AG08395 (cell line): ENCODE measurements around the gene ZIC5.
"Not testable (repeated sequence)": the region's sequence is repeated elsewhere in the genome, so short reads cannot be mapped to it uniquely, and the experiment has no call there.

Experiments used
- DNase-seq: peaks from one replicate; pipeline ENCODE4 v3.0.0; 2012; ENCODE audit warnings: mixed read lengths, low spot score

Gene ZIC5

DNA sequence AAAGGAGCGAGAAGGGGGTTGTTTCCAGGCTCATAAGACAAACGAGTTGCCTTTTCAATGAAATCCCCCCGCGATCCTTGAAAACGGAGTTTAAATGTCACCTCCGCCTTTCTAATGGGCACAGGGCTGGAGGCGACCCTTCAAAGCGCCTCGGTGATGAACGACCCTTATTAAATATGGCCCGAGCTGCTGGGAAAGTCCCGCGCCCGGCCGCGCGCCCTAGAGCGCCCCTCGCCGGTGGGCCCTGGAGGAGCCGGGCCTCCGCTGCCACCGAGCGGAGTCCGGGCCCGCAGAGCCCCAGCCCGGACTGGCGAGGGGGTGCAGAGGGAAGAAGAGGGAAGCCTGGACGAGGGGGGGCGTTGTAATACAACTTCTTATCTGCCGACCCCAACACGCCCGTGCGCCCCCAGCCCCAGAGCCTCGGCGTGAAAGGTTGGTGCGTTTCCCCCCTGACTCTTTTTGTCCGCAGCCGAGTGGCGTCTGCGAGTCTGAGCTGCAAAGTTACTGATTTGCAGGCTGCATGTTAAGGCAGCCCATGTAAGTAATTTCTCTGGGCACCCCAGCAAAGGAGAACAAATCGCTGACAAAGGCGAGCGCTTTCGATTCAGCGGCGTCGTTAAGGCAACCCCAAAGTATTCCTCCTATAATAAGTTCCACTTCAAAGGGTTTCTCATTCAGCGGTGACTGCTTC lies 11.9 kb downstream of the ZIC5 start:
- DNase-seq: no peak

DNA sequence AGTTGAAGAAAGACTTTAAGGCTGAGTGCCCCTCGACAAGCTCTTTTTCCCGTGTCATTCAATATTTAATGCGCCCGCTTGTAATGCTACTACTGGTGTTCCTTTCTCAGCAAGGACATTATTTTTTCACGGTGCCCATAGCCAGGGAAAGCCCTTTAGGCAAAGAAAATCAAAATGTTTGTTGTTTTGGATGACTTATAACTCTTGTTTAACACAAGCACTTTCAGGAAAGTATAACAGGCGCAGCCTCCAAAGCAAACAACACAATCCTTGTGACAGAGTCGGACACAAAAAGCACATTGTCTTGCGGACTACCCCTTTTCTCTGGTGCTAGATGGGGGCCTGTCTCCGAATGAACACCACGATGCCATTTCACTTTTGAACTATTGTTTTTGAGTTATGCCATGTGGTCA lies 12.4 kb downstream of the ZIC5 start:
- no peak for DNase-seq

DNA sequence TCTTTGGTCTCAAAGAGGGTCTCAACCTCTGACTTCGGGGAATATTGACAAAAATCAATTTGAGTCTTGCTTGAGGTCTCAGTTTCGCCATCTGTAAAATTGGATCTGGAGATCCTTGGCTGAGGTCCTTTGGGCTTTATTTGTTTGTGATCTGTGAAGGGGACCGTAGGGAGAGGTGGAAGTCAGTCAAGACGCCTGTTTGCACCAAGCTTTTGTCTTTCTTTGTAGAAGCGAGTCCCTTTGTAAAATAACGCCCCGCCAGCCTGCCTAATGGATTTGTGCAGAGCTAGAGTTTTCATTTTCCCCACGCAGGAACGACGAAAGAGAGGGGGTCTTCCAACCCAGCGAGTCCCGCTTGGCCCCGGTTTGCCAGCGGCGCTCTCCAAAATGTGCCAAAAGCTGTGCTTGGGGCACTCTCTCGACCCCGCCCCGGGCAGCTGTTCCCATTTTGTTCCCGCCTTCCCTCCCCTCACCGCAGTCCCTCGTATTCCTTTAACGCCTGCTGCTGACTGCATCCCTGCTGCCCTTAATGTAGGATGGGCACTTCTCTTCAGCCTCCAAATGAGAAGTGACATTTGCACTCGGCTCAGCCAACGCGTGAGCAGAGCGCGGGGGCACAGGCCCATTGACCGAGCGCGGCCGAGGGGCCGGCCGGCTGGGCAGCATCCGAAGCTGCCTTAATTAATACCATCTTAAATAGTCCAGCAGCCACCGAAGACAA lies 13.0 kb downstream of the ZIC5 start:
- no peak for DNase-seq

DNA sequence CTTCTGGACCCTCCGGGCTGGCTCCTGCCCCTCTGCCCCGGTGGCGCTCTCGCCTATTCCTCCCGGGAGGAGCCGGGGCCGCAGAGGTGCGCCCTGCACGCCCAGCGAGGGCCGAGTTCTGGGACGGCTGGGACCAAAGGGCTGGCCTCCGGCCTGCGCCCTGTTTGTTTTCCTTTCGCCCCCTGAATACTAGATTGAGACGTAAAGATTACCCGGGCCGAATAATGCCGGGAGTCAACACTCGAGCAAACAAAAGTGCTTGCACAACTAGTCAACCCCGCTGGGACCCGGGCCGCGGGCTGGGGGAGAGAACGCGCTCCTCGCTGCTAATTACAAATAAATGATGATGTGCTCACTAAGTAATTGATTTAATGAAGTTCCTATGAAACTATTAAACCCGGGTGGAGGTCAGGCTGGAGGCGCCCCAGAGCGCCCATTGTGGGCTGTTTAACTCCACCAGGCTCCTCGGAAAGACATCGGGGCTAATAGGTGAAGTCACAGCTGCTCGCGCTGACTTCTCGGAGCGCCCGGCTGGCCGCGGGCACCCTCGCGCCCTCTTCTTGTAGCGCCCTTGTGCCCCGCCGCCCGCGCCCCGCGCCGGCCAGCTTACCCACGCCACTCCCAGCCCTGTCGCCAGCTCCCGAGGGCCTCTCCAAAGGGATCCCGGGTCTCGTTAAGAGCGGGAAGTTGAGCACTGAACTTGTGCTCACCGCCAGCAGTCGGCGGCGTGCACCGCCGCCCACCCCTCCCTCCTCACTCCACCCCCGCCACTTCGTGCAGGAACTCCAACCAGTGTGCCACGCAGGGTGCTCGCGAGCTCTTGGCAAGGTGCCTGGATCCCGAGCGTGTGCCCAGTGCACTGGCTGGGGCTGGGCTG lies 14.9 kb downstream of the ZIC5 start:
- no peak for DNase-seq

DNA sequence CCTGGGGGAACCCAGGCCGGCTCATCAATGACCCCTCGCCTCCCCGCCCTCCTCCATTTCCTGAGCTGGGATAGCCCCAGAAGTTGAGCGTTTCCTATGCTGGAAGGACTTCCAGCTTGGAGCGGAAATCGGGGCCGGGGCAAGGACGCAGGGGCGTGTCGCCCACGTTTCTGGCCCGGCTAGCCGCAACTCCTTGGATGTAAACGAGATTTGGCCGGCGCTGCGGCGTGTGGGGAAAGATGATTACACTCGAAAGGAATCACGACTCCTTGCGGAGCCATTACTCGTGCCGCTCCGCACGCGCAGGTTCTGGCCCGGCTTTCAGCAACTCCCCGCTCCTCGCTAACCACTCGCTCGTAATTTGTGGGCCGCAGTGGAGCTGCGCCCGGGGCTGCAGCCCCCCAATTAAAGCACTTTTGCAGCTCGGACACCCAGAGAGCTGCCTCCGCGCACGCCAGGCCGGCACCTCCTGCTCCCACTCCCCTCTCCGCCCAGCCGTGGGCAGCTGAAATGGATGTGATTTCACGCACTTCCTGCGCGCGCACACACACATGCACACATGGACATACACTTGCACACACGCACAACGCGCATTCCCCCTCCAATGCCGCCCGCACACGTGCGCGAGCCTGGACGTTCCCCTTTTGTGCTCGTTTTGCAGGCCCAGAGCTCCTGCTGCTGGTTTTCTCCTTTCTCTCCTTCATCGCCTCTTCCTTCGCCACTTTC lies 15.7 kb downstream of the ZIC5 start:
- DNase-seq: peak; percentile 49

DNA sequence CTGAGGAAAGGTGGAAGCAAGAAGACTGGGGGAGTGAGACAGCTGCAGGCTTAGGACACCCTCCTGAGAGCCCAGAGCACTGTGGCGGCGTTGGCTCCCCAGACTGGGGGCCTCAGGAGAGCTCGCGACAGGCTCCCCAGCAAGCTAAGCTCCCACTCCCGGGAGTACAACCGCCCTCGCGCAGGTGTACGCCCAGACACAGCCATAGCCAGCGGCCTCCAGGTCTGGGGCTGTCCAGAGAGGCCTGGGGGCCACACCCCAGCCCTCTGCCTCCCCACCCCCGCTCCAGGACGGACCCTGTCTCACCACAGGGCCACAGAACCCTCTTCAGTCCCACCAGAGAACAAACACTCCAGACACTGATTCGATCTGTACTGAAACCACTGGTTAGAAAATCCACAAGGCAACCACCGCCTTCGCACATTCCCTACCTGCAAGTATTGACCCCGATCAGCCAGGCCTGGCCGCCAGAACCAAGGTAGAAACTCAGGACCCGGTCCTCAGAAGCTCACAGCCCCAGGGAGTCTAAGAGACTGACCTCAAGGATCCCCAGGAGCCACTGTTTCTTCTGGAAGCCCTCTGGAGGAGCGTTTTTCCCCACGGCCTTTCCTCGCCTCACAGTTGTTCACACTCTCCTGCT lies 16.3 kb downstream of the ZIC5 start:
- DNase-seq: no peak

DNA sequence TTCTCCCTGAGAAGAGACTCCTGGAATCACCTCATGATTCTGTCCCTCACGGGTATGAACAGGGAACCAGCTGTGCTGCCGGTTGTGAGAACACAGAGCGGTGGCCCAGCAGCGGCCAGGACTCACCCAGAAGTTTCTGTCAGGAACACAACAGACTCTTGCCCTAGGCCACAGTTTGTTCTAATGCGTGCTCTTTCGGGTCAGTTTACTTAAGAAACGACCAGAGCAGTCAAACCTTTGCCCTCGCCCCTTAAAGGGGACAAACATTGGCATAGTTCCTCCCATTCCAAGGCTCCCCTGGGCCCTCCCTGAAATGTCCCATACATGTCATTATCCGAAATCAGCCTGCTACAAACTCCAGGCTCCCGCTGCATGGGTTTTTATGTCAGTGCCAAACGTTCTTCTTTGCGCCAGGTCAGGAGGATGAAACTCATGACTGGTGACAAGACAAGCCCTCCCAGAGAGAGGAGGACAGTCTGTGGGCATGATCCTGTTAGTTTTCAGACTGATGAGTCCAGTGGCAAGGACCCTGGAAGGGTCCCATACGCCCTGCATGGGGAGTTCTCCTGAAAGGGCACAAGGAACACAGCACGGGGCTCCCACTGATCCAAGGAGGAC lies 18.3 kb downstream of the ZIC5 start:
- no peak for DNase-seq

DNA sequence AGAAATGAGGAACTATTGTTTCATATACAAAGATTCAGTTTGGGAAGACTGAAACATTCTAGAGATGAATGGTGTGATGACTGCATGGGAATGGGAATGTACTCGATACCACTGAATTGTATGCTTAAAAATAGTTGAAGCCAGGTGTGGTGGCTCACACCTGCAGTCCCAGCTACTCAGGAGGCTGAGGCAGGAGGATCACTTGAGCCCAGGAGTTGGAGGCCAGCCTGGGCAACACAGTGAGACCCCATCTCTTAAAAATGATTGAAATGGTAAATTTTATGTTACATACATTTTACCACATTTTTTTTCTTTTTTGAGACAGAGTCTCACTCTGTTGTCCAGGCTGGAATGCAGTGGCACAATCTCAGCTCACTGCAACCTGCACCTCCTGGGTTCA lies 19.9 kb downstream of the ZIC5 start:
- not testable (repeated sequence) for DNase-seq

DNA sequence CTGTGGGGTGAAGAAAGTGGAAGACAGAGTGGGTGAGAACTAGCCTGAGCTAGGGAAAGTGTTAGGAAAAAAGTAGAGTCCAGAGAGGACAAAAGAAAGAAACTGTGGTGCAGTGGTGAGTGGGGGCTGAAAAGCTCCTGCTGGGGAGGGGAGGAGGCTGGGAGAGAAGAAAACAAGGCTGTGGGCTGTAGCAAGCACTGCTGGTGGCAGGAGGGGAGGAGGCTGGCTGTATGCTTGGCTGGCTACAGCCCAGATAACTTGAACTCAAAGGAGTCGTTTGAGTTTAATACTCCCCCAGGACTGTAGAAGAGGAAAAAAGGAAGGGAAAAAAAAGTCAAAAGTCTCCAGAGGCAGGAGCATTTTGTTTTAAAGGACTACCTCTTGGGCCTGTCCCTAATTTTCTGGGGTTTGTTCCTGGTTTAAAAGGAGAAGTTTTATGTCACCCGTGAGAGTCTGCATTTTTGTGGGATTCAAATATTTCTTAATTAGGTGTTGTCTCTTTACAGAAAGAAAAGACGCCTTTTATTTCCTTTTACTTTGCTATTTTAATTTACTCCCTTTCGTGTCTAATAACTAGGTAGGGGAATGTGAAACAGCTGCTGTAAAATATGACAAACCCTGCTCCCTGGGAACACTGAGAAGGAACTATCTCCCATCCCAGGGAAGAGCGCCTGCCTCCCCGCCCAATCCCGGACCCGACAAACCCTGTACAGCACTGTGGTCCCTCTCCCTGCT lies 21.7 kb downstream of the ZIC5 start:
- no peak for DNase-seq

DNA sequence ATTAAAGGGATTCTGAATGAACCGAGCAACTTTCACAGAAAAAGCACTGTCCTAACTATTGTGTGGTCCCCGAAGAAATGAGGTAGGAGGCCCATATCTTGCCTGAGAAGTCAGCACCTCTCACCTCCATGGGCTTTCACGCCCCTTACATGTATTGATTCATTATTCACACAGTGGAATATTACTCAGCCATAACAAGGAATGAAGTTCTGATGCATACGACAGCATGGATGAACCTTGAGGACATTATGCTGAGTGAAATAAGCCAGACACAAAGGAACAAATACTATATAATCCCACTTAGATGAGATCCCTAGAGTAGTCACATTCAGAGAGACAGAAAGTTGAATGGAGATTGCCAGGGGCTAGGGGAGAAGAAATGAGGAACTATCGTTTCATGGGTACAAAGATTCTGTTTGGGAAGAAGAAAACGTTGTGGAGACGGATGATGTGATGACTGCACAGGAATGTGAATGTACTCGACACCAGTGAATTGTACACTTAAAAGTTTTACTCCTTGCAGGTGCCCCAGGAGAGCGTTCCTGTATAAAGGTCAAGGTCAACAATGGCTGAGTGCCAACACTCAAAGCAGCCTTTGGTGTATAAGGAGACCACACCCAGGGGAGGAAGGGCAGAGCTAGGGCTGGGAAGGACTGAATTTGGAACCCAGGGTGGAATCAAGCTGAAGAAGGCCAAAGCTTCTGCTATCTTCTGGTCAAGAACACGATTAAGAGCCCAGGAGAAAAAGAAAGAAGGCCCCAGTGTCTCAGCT lies 22.5 kb downstream of the ZIC5 start:
- no peak for DNase-seq

DNA sequence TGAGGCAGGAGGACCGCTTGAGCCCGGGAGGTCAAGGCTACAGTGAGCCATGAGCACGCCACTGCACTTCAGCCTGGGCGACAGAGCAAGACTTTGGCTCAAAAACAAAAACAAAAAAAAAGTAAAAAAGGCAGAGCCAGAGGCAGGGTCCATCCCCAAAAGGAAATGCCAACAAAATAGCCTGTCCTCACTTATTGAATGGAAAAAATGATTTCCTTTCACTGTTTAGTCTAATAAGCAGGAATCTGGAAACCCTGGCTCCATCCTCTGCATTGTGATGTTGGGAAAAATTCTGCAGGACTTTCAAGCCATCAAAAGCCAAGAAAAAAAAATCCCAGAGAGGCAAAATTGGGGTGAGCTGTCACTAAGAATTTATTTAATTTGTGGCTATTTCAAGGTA lies 23.2 kb downstream of the ZIC5 start:
- no peak for DNase-seq

DNA sequence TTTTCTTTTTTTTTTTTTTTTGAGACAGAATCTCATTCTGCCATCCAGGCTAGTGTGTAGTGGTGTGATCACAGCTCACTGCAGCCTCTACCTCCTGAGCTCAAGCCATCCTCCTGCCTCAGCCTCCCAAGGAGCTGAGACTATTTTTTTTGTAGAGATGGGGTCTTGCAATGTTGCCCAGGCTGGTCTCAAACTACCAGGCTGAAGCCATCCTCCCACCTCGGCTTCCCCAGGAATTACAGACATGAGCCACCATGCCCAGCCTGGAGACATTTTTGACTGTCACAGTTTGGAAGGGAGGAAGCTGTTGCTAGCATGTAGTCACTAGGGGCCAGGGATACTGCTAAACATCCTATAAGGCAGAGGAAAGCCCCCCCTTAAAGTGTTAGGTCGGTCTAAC lies 23.9 kb downstream of the ZIC5 start:
- no peak for DNase-seq

DNA sequence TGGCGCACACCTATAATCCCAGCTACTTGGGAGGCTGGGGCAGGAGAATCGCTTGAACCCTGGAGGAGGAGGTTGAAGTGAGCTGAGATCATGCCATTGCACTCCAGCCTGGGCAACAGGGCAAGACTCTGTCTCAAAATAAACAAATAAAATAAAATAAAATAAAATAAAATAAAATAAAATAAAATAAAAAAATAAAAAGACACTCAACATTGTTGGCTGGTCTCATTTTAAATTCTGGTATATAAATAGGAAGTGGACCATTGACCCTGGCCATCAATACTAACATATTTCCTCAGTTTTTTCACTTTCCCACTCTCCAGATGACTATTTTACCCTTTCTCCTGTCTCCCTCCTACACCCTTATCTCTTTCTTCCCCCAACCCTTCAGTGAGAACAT lies 26.1 kb downstream of the ZIC5 start:
- DNase-seq: not testable (repeated sequence)

DNA sequence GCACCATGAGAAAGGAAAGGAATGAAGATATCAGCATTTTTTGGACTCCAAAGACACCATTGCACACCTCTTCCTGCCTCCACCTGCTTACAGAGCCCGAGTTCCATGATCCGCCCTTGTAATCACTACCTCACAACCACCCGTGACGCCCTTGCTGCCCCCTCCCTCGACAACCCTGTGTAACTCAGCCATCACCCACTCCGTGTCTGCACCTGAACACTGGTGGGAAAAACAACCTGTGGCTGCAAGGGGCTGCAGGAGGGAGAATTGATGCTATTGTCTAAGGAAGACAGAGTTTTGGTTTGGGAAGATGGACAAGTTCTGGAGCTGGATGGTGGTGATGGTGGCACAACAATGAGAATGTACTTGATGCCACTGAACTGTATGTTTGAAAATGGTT lies 27.0 kb downstream of the ZIC5 start:
- no peak for DNase-seq

DNA sequence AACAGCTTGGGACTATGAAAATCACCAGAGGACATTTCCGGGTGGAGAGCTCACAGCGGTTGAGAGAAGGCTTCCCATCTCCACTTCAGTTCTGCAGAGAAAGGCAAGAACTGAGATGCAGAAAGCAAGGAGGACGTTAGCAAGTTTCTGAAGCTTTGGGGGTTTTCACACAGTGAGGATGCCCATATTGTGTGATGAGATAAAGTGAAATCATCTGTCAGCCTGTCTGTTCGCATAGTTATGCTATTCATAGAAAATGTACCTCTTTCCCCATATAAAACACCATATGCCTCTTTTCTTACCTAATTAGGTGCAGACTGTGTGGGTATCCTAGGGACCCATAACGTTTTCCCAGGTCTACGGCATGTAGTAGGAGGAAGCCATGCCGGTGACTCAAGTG lies 27.5 kb downstream of the ZIC5 start:
- DNase-seq: no peak

DNA sequence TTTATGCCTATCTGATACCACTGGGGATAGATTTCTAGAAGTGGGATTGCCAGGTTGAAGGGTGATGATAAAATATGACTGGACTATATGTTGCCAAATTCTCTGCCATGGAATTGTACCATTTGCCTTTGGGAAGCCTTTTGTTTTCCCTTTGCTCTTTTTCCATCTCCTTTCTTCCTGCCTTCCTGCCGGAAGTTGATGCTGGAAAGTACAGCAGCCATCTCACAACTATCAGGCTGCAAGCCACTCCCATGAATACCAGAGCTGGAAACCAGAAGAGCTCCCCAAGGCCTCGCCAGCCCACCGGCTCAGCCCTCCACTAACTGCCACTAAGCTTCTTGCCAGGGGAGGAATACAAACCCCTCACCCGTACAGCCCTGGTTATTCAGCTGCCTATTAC lies 29.7 kb downstream of the ZIC5 start:
- no peak for DNase-seq

DNA sequence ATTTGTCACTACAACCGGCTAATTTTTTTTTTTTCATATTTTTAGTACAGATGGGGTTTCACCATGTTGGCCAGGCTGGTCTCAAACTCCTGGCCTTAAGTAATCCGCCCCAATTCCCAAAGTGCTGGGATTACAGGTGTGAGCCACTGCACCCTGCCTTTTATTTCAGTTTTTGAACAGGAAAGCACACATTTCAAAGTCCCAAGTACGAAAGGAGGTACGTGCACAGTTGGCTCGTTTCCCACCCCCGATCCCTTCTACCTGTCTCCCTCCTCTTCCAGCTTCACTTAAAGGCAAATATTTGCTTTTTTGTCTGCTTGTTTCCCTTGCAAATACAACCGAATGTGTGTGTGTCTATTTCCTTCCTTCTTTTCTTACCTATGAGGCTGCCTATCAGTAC lies 30.5 kb downstream of the ZIC5 start:
- no peak for DNase-seq

DNA sequence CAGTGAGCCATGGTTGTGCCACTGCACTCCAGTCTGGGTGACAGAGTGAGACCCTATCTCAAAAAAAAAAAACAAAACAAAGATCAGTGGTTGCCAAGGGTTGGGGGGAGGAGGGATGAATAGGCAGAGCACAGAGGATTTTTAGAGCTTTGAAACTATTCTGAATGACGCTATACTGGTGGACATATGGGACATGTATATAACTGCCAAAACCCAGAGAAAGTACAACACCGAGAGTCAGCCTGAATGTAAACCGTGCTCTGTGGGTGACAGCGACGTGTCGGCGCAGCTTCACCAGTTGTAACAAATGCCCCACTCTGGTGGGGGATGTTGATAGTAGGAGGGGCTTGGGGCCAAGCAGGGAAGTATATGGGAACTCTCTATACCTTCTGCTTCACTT lies 32.9 kb downstream of the ZIC5 start:
- DNase-seq: no peak

DNA sequence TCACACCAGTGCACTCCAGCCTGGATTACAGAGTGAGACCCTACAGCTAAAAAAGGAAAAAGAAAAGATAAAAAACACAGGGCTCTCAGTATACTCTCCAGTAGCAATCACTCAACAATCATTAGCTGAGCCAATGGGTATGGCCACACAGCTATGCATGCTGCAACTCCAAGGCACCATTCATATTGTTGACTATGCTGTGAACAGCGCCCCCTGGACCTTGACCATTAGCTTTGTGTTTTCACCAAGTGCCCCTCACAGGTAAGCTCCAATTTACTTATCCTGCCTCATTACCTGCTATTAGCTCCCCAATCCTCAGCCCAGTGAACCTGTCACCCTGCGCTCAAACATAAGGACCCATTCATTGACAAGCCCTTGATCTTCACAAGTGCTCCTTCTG lies 35.8 kb downstream of the ZIC5 start:
- DNase-seq: no peak

DNA sequence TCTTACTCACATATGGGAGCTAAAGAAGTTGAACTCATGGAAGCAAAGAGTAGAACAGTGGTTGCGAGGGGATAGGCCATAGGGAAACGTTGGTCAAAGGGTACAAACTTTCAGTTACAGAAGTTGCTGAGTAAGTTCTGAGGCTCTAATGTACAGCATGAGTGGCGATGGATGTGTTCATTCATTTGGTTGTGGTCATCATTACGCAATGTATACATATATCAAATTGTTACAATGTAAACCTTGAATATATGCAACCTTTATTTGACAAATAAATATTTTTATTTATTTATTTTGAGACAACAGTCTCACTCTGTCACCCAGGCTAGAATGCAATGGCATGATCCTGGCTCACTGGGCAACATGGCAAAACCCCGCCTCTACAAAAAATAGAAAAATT lies 38.7 kb downstream of the ZIC5 start:
- DNase-seq: no peak
